Measurements from ENCODE around the gene OGDH.
A peak's percentile ranks its signal among the peaks of the same experiment; 100 is the strongest.
"Not testable (repeated sequence)": the region's sequence is repeated elsewhere in the genome, so short reads cannot be mapped to it uniquely, and the experiment has no call there.

The OGDH gene

DNA sequence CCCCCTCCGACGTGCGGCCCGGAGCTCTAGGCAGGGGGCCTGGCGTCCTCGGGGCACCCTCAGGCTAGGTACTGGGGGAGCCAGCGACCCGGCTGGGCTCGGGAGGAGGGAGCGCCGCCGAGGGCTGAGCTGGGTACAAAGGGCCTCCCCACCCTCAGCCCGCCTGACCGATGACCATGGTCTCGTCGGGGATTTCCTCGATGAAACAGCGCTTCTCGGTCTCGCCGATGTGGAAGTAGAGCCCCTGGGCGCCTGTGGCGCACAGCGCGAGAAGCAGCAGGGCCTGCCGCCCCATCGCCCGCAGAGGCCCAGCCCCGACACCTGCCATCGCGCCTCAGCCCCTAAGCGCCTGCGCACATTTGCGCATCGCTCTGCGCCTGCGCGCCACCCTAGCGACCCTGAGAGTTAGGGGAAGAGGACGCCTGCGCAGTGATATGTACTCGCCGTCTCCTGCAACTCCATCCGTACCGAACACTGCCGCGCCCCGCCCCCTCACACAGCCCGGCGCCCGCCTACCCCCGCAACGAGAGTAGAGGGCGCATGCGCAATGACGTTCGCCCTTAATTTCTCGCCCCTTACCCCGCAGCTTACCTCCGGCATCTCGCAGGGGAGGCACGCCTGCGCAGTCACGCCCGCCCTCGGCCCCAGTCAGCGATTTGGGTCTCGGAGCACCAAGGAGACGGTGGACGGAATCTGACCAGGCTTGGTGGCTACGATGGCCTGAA is 24.4 kb upstream of the OGDH start, which contains the start of gene TMED4:
Gene TMED4 (minus strand): TSS at position 353 of the 725 bp plus-strand sequence. CDS start 25 bp downstream, at position 328.
- DNase-seq: peak; percentile 98

DNA sequence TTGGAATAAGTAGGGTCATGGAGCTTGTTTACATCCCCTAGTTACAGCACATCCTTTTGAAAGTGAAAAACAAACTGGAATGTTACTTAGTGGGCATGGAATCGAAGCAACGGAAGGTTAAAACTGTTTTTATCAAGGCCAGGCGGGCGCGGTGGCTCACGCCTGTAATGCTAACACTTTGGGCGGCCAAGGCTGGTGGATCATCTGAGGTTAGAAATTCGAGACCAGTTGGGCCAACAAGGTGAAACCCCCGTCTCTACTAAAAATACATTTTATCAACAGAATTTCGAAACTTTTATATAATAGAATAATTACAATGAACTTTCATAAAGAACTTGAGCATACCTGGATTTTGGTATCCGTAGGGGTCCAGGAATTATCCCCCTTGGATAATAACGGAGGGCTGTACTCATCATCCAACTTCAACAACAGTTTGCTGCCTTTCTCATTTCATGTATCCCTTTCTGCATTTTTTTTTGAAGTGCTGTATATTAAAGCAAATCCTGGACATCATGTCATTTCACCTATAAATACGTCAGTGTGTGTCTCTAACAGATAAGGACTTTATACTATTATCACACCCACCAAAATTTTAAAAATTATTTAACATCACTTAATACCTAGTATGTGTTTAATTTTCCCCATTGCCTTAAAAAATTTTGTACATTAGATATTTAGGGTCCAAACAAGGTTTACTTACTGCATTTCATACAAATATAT is 23.1 kb upstream of the OGDH start:
- DNase-seq: no peak

DNA sequence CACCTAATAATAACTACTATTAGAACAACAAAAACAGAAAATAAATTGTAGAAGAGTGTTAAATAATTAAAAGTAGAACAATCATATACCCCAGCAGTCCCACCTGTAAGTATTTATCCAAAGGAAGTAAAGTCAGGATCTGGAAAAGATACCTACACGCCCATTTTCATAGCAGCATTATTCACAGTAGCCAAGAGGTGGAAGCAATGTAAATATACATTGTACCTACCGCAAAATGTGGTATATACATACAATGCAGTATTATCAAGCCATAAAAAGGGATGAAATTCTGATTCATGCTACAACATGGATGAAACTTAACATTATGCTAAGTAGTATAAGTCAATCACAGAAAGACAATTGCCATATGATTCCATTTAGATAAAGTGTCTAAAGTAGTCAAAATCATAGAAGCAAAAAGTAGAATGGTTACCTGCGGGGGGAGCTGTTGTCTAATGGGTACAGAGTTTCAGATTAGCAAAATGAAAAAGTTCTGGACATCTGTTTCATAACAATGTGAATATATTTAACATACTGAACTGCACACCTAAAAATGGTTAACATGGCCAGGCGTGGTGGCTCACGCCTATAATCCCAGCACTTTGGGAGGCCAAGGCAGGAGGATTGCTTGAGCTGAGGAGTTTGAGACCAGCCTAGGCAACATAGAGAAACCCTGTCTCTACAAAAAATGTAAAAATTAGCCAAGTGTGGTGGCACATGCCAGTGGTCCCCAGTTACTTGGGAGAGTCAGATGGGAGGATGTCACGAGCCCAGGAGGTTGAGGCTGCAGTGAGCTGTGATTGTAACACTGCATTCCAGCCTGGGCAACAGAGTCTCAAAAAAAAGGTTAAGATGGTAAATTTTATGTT is 18.4 kb upstream of the OGDH start:
- DNase-seq: peak; percentile 67

DNA sequence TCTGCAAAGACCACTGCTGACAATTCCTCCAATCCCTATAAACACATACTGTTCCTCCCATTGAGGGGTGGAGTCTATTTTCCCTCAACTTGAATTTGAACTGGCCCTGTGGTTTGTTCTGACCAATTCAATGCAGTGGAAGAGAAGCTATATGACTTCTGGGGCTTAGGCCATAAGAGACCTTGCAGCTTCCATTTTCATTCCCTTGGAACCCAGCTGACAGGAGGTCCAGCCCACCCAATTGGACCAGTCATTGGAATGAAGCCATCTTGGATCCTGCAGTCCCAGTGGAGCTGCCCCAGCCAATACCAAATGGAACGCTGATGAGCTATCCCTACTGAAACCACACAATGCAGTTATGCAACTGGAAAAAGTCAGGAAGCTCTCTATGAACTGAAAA is 15.5 kb upstream of the OGDH start:
- no peak for DNase-seq

DNA sequence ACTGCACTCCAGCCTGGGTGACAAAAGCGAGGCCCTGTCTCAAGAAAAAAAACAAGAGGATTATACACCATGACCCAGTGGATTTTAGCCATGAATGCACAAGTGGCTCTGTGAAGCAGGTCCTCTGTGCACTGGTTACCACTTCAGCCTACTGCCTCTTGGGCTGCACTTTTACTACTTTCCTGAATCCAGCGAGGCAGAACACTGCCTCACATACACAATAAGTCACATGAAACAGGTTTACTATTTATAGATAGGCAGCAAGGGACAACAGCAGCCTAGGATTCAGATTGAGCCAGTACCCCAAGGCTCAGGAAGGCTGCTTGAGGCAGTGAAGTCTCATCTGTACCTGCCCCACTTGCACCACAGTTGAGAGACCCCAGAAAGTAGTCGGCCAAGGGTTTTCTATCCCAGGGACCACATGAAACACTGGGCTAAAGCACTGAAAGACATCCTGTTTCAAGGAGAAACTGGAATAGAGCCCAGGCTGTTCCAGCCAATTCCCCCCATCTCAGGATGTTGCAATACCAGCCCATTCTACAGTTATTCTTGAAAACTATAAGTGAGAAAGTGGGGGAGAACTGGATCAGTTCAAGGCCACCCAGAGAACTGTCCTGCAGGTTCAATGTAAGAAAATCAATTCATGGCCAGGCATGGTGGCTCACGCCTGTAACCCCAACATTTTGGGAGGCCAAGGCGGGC is 10.3 kb upstream of the OGDH start:
- DNase-seq: no peak

DNA sequence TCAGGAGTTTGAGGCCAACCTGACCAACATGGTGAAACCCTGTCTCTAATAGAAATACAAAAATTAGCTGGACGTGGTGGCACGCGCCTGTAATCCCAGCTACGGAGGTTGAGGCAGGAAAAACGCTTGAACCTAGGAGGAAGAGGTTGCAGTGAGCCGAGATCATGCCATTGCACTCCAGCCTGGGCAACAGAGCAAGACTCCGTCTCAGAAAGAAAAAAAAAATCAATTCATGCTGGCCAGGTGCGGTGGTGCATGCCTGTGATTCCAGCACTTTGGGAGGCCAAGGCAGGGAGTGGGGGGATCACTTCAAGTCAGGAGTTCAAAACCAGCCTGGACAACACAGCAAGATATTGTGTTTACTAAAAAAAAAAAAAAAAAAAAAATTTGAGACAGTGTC is 9.2 kb upstream of the OGDH start:
- not testable (repeated sequence) for DNase-seq

DNA sequence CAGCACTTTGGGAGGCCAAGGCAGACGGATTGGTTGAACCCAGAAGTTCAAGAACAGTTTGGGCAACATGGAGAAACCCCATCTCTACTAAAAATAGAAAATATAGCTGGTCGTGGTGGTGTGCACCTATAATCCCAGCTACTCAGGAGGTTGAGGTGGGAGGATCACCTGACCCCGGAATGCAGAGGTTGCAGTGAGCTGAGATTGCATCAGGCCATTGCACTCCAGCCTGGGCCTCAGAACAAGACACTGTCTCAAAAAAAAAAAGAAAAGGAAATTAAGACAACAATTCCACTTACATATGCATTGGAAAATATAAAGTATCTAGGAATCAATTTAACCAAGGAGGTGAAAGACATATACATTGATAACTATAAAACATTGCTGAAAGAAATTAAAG is 7.2 kb upstream of the OGDH start:
- DNase-seq: no peak

DNA sequence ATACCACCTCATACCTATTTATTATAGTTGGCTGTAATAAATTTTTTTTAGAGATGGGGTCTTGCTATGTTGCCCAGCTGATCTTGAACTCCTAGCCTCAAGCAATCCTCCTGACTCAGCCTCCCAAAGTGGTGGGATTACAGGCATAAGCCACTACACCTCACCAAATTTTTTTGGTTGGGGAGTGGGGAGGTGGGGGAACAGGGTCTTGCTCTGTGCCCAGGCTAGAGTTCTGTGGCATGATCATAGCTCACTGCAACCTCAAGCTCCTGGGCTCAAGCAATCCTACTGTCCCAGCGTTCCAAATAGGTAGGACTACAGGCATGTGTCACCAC is 3.9 kb upstream of the OGDH start:
- no peak for DNase-seq

DNA sequence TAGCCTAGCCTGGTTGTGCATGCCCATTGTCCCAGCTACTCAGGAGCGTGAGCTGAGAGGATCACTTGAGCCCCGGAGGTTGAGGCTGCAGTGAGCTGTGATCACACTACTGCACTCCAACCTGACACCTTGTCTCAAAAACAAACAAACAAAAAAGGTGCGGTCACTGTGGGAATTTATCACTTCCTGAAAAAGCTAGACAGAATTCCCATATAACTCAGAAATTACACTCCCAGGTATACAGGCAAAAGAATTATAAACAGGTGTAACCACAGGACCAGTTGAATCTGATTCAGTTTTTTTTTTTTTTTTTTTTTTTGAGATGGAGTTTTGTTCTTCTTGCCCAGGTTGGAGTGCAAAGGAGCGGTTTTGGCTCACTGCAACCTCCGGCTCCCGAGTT is 3.2 kb upstream of the OGDH start:
- DNase-seq: no peak

DNA sequence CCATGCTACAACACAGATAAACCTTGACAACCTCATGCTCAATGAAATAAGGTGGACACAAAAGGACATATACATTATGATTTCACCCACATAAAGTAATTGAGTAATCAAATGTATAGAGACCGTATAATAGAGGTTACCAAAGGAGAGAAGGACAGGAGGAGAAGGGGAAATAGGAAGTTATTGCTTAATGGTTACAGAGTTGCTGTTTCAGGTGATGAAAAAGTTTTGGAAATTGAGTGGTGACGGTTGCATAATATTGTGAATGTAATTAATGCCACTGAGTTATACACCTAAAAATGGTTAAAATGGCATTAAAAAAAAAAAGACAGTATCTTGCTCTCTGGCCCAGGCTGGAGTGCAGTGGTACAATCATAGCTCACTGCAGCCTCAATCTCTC is 1.5 kb upstream of the OGDH start:
- DNase-seq: peak; percentile 7

DNA sequence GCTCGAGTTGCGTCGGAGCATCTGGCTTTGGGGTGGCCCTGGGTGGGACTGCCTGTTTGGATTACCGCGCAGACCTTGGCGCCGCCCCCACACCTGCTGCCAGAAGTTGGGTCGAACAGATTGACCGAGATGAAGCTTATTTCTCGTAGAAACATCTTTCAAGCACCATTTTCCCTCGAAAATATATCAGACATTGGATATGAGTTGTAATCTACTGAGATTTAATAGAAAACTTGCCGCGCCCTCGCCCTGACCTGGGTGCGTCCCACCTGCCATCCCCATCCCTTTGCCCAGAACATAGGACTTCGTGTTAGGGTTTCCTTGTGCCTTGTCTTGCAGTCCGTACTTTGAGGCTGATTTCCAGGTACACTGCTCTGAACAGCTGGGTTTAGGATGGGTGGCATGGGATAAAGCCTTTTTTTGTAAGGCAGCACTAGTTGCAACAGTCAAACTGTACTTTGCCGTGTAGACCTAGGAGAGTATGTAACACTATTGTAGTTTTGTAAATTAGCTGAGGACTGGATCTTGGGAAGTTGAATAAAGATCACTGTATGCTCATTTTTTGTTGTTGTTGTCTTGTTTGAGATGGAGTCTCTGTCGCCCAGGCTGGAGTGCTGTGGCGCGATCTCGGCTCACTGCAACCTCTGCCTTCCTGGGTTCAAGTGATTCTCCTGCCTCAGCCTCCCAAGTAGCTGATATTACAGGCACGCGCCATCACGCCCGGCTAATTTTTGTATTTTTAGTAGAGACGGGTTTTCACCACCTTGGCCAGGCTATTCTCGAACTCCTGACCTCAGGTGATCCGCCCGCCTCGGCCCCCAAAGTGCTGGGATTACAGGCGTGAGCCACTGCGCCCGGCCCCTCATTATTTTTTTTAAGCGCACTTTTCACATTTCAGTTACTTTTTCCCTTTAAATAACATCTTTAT is 978 bp downstream of the OGDH start:
- no peak for DNase-seq

DNA sequence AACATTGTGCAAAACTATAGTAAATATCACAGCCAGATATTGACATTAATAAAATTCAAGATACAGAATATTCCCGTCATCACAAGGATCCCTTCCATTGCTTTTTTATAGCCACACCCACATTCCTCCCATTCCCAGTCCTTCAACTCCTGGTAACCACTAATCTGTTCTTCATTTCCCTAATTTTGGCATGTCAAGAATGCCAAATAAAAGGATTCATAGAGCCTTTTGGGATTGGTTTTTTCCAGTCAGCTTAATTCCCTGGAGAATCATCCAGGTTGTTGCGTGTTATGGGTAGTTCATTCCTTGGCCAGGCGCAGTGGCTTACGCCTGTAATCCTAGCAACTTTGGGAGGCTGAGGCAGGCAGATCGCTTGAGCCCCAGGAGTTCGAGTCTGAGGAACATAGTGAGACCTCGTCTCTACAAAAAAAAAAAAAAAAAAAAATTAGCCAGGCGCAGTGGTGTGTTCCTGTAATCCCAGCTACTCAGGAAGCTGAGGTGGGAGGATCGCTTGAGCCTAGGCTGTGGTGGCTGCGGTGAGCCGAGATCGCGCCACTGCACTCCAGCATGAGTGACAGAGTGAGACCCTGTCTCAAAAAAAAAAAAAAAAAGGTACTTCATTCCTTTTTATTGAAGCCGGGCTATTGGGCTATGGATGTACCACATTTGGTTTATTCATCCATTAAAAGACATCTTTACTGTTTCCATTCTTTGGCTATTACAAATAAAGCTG is 2.7 kb downstream of the OGDH start:
- DNase-seq: no peak

DNA sequence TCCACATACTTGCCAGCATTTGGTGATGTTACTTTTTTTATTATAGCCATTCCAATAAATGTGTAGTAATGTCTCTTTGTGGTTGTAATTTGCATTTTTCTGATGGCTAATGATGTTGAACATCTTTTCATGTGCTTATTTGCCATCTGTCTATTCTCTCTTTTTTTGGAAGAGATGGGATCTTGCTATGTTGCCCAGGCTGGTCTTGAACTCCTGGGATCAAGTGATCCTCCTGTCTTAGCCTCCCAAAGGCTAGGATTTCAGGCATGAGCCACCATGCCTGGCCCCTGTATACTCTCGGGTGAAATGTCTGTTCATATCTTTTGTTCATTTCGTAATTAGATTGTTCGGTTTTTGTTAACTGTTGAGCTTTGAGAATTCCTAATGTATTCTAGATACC is 3.4 kb downstream of the OGDH start:
- DNase-seq: no peak

DNA sequence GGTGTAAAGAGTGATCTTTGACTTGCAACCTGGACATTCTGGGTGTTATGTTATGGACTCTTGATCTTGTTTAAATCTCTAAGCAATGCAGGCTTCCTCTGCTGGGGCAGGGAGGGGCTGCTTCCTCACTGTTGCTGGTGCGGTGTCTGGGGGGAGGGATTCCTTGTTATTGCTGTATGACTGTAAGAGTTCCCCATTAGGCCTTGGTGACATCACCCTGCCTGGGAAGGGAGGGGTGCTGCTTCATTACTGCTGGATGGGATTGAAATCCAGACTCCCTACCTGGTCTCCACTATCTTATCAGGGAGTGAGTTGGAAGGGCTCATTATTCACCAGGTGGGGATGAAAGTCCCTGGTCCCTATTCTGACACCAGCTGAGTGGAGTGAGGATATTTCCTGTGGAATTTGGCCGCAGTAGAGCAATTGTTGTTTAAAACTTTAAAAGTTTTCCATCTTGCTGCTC is 8.8 kb downstream of the OGDH start:
- peak; percentile 92 for DNase-seq

DNA sequence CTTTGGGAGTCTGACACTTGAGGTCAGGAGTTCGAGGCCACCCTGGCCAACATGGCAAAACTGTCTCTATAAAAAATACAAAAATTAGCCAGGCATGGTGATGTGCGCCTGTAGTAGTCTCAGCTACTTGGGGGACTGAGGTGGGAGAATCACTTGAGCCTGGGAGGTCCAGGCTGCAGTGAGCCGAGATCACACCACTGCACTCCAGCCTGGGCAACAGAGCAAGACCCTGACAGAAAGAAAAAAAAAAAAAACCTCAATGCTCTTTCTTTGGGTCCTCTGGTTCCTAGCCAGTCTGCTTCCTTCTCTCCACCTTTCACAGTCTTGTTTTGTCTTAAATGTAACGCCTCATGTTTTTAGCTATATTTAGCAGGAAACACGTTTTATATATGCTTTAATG is 9.4 kb downstream of the OGDH start:
- DNase-seq: no peak

DNA sequence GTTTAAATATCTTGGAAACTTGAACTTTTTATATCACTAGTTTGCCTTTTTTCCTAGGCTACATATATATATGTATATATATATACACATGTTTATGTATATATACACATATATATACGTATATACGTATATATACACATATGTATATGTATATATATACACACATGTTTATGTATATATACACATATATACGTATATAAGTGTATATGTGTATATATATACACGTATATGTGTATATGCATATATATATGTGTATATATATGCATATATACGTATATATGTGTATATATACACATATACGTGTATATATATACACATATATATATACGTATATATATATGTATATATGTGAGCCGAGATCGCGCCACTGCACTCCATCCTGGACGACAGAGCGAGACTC is 10.1 kb downstream of the OGDH start:
- no peak for DNase-seq

DNA sequence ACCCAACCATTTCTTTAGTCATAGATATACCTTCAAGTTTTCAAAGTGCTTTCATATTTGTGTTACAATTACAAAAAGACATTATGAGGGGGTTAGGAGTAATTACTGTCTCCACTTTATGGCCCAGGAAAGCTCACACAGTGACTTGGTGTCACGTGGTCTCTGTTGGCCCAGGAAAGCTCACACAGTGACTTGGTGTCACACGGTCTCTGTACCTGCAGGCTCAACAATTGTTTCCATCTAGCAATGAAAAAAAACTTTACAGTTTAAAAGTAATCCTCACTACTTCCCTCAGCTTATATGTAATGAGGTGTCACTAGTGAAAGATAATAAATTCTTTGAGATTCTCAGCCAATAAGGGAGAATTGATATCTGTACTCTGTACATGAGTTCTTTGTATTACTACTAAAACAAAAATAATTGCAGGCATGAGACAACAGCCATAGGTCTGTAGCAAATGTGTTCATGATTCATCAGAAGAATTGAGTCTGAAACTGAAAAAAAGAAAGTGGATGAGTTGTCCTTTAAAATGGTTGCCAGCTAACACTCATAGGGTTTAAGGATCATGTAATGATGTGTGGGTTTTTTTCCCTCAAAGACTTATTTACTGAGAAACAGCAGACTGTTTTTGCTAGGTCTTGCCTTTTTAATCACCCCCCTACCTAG is 10.9 kb downstream of the OGDH start:
- peak; percentile 85 for DNase-seq

DNA sequence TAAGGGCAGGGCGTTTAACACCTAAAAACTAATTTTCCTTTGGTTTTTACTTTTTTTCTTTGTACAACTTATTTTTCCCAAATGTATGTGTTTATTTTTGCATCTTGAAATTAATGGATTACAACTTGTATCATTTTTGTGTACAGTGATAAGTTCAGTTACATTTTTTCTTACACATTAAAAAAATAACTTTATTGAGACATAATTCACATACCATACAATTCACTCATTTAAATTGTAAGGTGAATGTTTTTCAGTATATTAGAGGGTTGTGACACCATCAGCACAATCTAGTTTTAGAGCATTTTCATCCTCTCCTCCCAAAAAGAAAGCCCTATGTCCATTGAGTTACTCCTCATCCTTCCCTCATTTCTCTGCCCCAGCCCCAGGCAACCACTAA is 11.6 kb downstream of the OGDH start:
- no peak for DNase-seq

DNA sequence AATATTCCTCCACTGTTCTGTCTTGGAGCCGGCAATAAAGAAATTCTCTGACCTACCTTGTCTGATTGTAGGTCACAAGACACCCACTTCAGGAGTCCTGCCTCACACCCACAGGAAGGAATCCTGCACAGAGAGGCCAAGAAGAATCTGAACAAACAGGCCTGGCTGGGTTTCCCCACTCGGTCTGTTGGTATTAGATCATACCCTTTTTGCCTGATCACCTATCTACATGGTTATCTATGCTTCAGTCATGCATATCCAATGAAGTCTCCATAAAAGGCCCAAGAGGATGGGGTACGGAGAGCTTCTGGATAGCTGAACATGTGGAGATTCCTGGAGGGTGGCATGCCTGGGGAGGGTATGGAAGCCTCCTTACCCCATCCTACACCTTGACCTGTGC is 12.3 kb downstream of the OGDH start:
- no peak for DNase-seq

DNA sequence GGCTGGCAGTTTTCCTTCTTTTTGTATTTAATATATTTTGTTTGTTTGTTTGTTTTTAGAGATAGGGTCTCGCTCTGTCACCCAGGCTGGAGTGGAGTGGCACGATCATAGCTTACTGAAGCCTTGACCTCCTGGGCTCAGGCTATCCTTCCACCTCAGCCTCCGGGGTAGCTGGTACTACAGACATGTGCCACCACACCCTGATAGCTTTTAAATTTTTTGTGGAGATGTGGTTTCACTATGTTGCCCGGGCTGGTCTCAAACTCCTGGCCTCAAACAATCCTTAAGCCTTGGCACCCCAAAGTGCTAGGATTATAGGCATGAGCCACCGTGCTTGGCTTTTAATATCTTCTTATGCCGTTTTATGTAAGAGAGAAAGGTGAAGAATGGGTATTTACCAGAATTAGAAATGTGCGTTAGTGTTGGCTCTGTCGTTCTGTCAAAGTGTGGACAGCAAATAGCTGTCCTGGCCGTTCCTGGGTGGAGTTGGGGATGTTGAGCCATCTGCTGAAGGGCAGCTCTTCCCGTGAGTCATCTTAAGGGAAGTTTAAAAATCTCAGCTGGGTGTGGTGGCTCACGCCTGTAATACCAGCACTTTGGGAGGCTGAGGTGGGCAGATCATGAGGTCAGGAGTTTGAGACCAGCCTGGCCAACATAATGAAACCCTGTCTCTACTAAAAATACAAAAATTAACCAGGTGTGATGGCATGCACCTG is 14.8 kb downstream of the OGDH start:
- DNase-seq: peak; percentile 94

Data from inflammatory macrophage treated with lipopolysaccharide for 4 hours (primary cell).